Naive thymus-derived CD4-positive, alpha-beta T cell (primary cell): ENCODE measurements around the gene ARAP3. TPM values are rescaled to one million over a fixed set of nuclear protein-coding genes. Genes with fewer than 3 reads are reported as not detected.

ENCODE experiments used
- ATAC-seq: fragments of 150-1000 bp; cut with Tn5 transposase; 2 replicates; pipeline ENCODE4 v1.10.0; 2021; ENCODE audit warnings: mild to moderate bottlenecking, moderate library complexity
- CTCF ChIA-PET: fragments of 350-600 bp; sonication (Branson Sonifier 250); formaldehyde crosslinking; loops from one replicate; lab custom pipeline; 2021; ENCODE audit warnings: antibody characterized with exemption; lab: Charles Lee
- POLR2A ChIA-PET: fragments of 350-600 bp; sonication (Branson Sonifier 250); formaldehyde crosslinking; loops from one replicate; lab custom pipeline; 2021; ENCODE audit warnings: antibody characterized with exemption, inconsistent platforms; lab: Charles Lee
- DNase-seq, 9 donors: peaks; one replicate each; pipeline versions ENCODE4 v3.0.0 to v3.0.0-alpha.2; 2020 to 2022; ENCODE audit warnings: mixed read lengths in 1 of 9
- H3K27ac ChIP-seq: one replicate; pipeline ENCODE4 v1.7.0; 2013; ENCODE audit warnings: mild to moderate bottlenecking, low read depth, low read length, moderate library complexity
- H3K27me3 ChIP-seq, 2 donors: one replicate each; pipeline ENCODE4 v1.7.0; 2013; ENCODE audit warnings: low read length in 2 of 2, mild to moderate bottlenecking in 2 of 2, moderate library complexity in 2 of 2; ENCODE audit not compliant: control insufficient read depth in 2 of 2, insufficient read depth in 2 of 2
- H3K36me3 ChIP-seq, 3 experiments: 1 replicate in 2 of 3; 2 replicates in 1 of 3; pipeline ENCODE4 v1.7.0; 2013; ENCODE audit warnings: low read length in 3 of 3, mild to moderate bottlenecking in 3 of 3, moderate library complexity in 1 of 3; ENCODE audit not compliant: insufficient read depth in 3 of 3, control insufficient read depth in 2 of 3
- H3K4me1 ChIP-seq, 2 donors: one replicate each; pipeline ENCODE4 v1.7.0; 2013; ENCODE audit warnings: low read length in 2 of 2, mild to moderate bottlenecking in 2 of 2, moderate library complexity in 1 of 2; ENCODE audit not compliant: control insufficient read depth in 2 of 2, insufficient read depth in 2 of 2
- H3K4me3 ChIP-seq: 2 replicates; pipeline ENCODE4 v1.7.0; 2013; ENCODE audit warnings: mild to moderate bottlenecking, low read length
- H3K9me3 ChIP-seq, 3 experiments: 1 replicate in 2 of 3; 2 replicates in 1 of 3; pipeline ENCODE4 v1.7.0; 2013; ENCODE audit warnings: low read length in 3 of 3; ENCODE audit not compliant: control insufficient read depth in 2 of 3
- H3K27ac Mint-ChIP-seq, 9 donors: one replicate each; pipeline ENCODE4 v1.8.0; 2020 to 2022; ENCODE audit warnings: mixed read lengths in 9 of 9, mild to moderate bottlenecking in 8 of 9, moderate library complexity in 5 of 9, inconsistent platforms in 2 of 9
- H3K27me3 Mint-ChIP-seq, 5 donors: one replicate each; pipeline ENCODE4 v1.8.0; 2021 to 2022; ENCODE audit warnings: mixed read lengths in 5 of 5, mild to moderate bottlenecking in 1 of 5
- H3K36me3 Mint-ChIP-seq, 5 donors: one replicate each; pipeline ENCODE4 v1.8.0; 2020 to 2022; ENCODE audit warnings: mixed read lengths in 5 of 5, mild to moderate bottlenecking in 3 of 5, inconsistent platforms in 1 of 5
- H3K4me1 Mint-ChIP-seq, 7 donors: one replicate each; pipeline ENCODE4 v1.8.0; 2020 to 2022; ENCODE audit warnings: mixed read lengths in 7 of 7, mild to moderate bottlenecking in 3 of 7, inconsistent platforms in 1 of 7
- H3K4me3 Mint-ChIP-seq, 10 donors: one replicate each; pipeline ENCODE4 v1.8.0; 2020 to 2022; ENCODE audit warnings: mild to moderate bottlenecking in 10 of 10, mixed read lengths in 10 of 10, moderate library complexity in 6 of 10, inconsistent platforms in 2 of 10
- H3K9me3 Mint-ChIP-seq, 11 donors: one replicate each; pipeline ENCODE4 v1.8.0; 2020 to 2022; ENCODE audit warnings: mixed read lengths in 11 of 11, mild to moderate bottlenecking in 4 of 11, inconsistent platforms in 1 of 11, moderate library complexity in 1 of 11
- intact Hi-C, 2 donors: fragments of 100-400 bp; cut with micrococcal nuclease; formaldehyde crosslinking; loops; one replicate each; pipeline ENCODE4 v1.15.1; 2023
- polyA plus RNA-seq, 2 donors: library from polyadenylated mRNA; unstranded; fragments of 300-500 nt; fragmentation: Illumina TruSeq; gene quantifications; one replicate each; pipeline ENCODE4 v1.2.3, GENCODE V29; 2021
- total RNA-seq, 6 experiments: library from RNA in 5 of 6; stranded (reverse) in 5 of 6; gene quantifications; 1 replicate in 5 of 6; 2 replicates in 1 of 6; pipeline ENCODE4 v1.2.3 and lab custom pipeline; 2021 to 2026

ARAP3 gene
- total and polyA plus RNA-seq, 7 experiments from 2014 or later = 1.0 to 15.3 (median 9.8) TPM; not detected in 2

GRCh38 chr5:141635646-141636045 lies 46.4 kb downstream of the ARAP3 start:
- H3K36me3 ChIP-seq = peaks cover 0 to 22% (median 0%) of the 10 kb centered on the region in 3 experiments
- intact Hi-C loops = loop anchor here (1.0 to 10.0 kb wide), 14 partner anchors 16 to 1369 kb away; partner anchors contain the start of genes ANKHD1 (in 2 of the 2), APBB3 (in 1 of the 2), ARHGAP26 (in 1 of the 2) and DELE1 (in 1 of the 2)
- no peak for DNase-seq
- peak overlapping the region; percentile 89 to 98 (median 92) for H3K4me3 Mint-ChIP-seq
- H3K27ac ChIP-seq = peak overlapping the region; percentile 88
- H3K9me3 ChIP-seq = no peaks in the 10 kb centered on the region
- POLR2A ChIA-PET = interaction anchor here (0.8 to 5.0 kb wide), 13 partner anchors 8 to 310 kb away, joined by 3 to 54 read pairs (median 6); partner anchors contain the start of genes DIAPH1 and FCHSD1
- H3K27ac Mint-ChIP-seq = peak overlapping the region in 7 of 9 donors; percentile 72 to 94 (median 85)
- H3K27me3 Mint-ChIP-seq = no peaks in the 10 kb centered on the region
- H3K9me3 Mint-ChIP-seq = no peaks in the 10 kb centered on the region
- H3K4me1 ChIP-seq = peaks cover 23 to 24% of the 10 kb centered on the region in 2 donors
- ATAC-seq = no peak
- H3K36me3 Mint-ChIP-seq = peaks cover 0 to 12% (median 10%) of the 10 kb centered on the region in 5 donors
- no peaks in the 10 kb centered on the region for H3K27me3 ChIP-seq
- H3K4me3 ChIP-seq = peak overlapping the region; percentile 81
- CTCF ChIA-PET = interaction anchor here (0.6 to 5.1 kb wide), 8 partner anchors 16 to 956 kb away, joined by 3 to 33 read pairs (median 4); partner anchors contain the start of gene DIAPH1
- H3K4me1 Mint-ChIP-seq = peaks cover 28 to 57% (median 46%) of the 10 kb centered on the region in 7 donors

DNA sequence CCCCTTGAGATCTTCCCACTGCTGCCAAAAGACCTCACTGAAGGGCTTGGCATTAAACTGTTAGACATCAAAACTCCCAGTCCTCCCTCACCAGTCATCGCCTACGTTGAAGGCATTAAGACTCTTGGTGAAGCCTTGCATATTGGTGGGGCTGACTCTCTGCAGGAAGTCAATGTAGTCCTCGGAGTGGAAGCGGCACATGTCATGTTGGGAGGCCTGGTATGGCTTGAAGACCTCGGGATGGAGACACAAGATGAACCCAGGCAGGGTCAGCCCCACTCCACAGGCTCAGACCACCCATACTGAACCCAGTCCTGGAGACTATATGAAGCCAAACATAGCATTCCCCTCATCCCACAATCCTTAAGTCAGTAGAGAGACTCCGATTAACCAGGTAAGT lies 47.3 kb downstream of the ARAP3 start:
- Histone ChIP-seq H3K36me3 (peaks cover 0 to 24% (median 6%) of the 10 kb centered on the region in 3 experiments), H3K27ac (no peak overlapping the region), H3K4me1 (peaks cover 23 to 24% of the 10 kb centered on the region in 2 donors), H3K4me3 (no peak overlapping the region), H3K9me3 (no peaks in the 10 kb centered on the region), H3K27me3 (no peaks in the 10 kb centered on the region)
- Mint-ChIP-seq H3K9me3 (no peaks in the 10 kb centered on the region), H3K36me3 (peaks cover 0 to 18% (median 14%) of the 10 kb centered on the region in 5 donors), H3K4me3 (peak overlapping the region; percentile 89 to 98 (median 92)), H3K27me3 (no peaks in the 10 kb centered on the region), H3K4me1 (peaks cover 28 to 57% (median 46%) of the 10 kb centered on the region in 7 donors), H3K27ac (peak overlapping the region in 6 of 9 donors; percentile 21 to 93 (median 58))
- ChIA-PET CTCF (interaction anchor here (0.8 to 5.1 kb wide), 4 partner anchors 15 to 326 kb away, joined by 3 to 33 read pairs (median 4); partner anchors contain the start of gene DIAPH1), POLR2A (interaction anchor here (1.3 to 5.0 kb wide), 5 partner anchors 10 to 54 kb away, joined by 3 to 54 read pairs (median 17); partner anchors contain the start of gene DIAPH1)
- intact Hi-C loops = loop anchor here (5.0 to 10.0 kb wide), 5 partner anchors 122 to 1370 kb away; partner anchors contain the start of genes APBB3 (in 1 of the 2), ARHGAP26 (in 1 of the 2), EIF4EBP3 (in 1 of the 2) and SLC35A4 (in 1 of the 2)
- DNase-seq = no peak
- ATAC-seq = no peak

DNA sequence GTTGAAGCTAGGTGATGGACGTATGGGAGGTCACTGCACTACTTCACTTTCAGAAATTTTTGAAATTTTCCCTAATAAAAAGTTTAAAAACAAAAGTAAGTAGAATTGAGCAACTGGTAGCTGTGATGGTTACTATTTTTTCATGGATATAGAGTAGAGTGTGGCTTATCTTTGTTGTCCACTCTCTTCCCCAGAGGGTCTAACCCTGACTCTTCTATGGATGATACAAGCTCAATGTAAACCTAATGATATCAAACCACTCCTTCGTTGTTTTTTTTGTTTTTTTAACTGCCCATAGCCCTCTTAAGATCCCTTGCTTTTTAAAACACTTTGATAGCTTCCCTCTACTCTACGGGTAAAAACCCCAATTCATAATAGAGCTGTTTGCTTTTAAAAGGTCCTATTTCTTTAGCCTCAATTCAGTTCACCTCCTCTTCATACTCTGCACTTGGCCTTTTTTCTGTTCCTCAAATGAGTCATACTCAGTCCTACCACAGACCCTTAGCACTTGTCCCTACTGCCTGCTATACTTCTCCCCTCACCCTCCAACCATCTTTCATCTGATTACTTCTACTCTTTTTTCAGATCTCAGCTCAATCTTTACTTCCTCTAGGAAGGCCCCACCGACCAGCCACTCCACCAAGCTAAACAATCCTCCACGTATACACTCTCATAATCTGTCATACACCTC lies 48.0 kb downstream of the ARAP3 start:
- CTCF ChIA-PET = interaction anchor here (0.7 to 5.1 kb wide), 3 partner anchors 9 to 42 kb away, joined by 3 to 33 read pairs (median 4); partner anchors contain the start of gene DIAPH1
- no peaks in the 10 kb centered on the region for H3K27me3 Mint-ChIP-seq
- no peak overlapping the region for H3K4me3 ChIP-seq
- POLR2A ChIA-PET = interaction anchor here (0.8 to 5.0 kb wide), 6 partner anchors 9 to 53 kb away, joined by 3 to 54 read pairs (median 9); partner anchors contain the start of genes DIAPH1 and FCHSD1
- H3K27ac ChIP-seq = no peak overlapping the region
- peak overlapping the region in 4 of 9 donors; percentile 3 to 26 (median 6) for H3K27ac Mint-ChIP-seq
- peaks cover 3 to 25% (median 18%) of the 10 kb centered on the region in 5 donors for H3K36me3 Mint-ChIP-seq
- H3K9me3 Mint-ChIP-seq = no peaks in the 10 kb centered on the region
- peaks cover 23 to 24% of the 10 kb centered on the region in 2 donors for H3K4me1 ChIP-seq
- no peak for DNase-seq
- H3K36me3 ChIP-seq = peaks cover 6 to 31% (median 10%) of the 10 kb centered on the region in 3 experiments
- H3K4me1 Mint-ChIP-seq = peaks cover 28 to 57% (median 45%) of the 10 kb centered on the region in 7 donors
- no peak for ATAC-seq
- H3K9me3 ChIP-seq = no peaks in the 10 kb centered on the region
- no peaks in the 10 kb centered on the region for H3K27me3 ChIP-seq
- H3K4me3 Mint-ChIP-seq = peak overlapping the region in 9 of 10 donors; percentile 0 to 90 (median 19)
- intact Hi-C loops = loop anchor here in 1 of 2 donors (10.0 kb wide), 1 partner anchor 1371 kb away; no protein-coding TSS in a partner anchor

DNA sequence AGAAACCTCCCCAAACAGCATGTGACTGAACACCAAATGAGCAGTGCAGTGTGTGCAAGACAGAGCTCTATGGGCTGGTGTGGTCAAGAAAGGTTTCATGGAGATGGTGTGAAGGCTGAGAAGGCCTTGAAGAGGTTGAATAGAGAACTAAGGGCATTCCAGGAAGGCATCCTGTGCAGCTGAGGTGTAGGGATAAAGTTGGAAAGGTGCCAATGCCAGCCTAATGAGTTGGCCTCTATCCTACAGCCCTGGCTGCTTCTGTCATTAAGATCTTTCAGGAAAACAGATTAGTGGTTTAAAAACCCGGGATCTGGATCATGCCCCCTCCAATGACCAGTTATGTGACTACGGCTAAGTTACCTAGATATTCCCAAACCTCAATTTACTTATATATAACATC lies 49.4 kb downstream of the ARAP3 start:
- CTCF ChIA-PET = interaction anchor here (1.0 to 4.9 kb wide), 2 partner anchors 13 to 40 kb away, joined by 6 to 20 read pairs; partner anchors contain the start of gene DIAPH1
- intact Hi-C loops = loop anchor here in 1 of 2 donors (10.0 kb wide), 1 partner anchor 1372 kb away; no protein-coding TSS in a partner anchor
- H3K9me3 Mint-ChIP-seq = no peaks in the 10 kb centered on the region

DNA sequence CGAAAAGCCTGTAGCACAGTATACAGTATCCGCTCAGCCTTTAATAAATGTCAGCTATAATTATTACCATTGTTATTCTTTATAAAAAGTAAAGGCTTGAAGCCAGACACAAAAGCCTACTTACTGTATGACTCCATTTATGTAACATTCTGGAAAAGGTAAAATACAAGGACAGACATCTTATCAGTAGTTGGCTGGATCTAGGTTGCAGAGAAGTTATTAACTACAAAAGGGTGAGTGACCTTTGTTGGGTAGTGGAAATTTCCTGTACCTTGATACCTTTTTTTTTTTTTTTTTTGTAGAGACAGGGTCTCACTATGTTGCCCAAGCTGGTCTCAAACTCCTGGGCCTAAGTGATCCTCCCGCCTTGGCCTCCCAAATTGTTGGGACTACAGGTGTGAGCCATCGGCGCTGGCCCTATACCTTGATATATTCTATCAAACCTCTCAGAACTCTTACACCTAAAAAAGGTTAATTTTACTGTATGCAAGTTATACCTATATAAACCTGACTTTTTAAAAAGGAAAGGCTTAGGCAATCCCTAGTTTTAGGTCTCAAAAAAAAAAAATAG lies 51.4 kb downstream of the ARAP3 start:
- H3K4me1 Mint-ChIP-seq = peaks cover 23 to 40% (median 32%) of the 10 kb centered on the region in 7 donors
- H3K36me3 Mint-ChIP-seq = peaks cover 10 to 48% (median 24%) of the 10 kb centered on the region in 5 donors

More for the DNA sequence above, 49.4 kb downstream of the ARAP3 start:
- Histone ChIP-seq H3K27me3 (no peaks in the 10 kb centered on the region), H3K9me3 (no peaks in the 10 kb centered on the region), H3K4me3 (no peak overlapping the region), H3K4me1 (peaks cover 17 to 18% of the 10 kb centered on the region in 2 donors), H3K27ac (no peak overlapping the region), H3K36me3 (peaks cover 11 to 44% (median 17%) of the 10 kb centered on the region in 3 experiments)
- ATAC-seq (no peak), DNase-seq (no peak)
- POLR2A ChIA-PET = interaction anchor here (5.0 kb wide), 1 partner anchor 14 kb away, joined by 54 read pairs; the partner anchor contains the start of gene DIAPH1
- Mint-ChIP-seq H3K36me3 (peaks cover 8 to 37% (median 20%) of the 10 kb centered on the region in 5 donors), H3K27me3 (no peaks in the 10 kb centered on the region), H3K4me1 (peaks cover 28 to 46% (median 37%) of the 10 kb centered on the region in 7 donors), H3K27ac (peak overlapping the region in 2 of 9 donors; percentile 32 to 33), H3K4me3 (no peak overlapping the region)

More for the DNA sequence above, 51.4 kb downstream of the ARAP3 start:
- DNase-seq (no peak), ATAC-seq (no peak)
- Mint-ChIP-seq H3K27ac (peak overlapping the region in 1 of 9 donors; percentile 52), H3K9me3 (no peaks in the 10 kb centered on the region), H3K4me3 (no peak overlapping the region), H3K27me3 (no peaks in the 10 kb centered on the region)
- Histone ChIP-seq H3K9me3 (no peaks in the 10 kb centered on the region), H3K4me1 (peaks cover 10 to 13% of the 10 kb centered on the region in 2 donors), H3K4me3 (no peak overlapping the region), H3K27ac (no peak overlapping the region), H3K27me3 (no peaks in the 10 kb centered on the region), H3K36me3 (peaks cover 14 to 46% (median 20%) of the 10 kb centered on the region in 3 experiments)
- ChIA-PET CTCF (interaction anchor here (1.1 to 4.9 kb wide), 3 partner anchors 11 to 339 kb away, joined by 3 to 20 read pairs (median 3); partner anchors contain the start of genes DIAPH1 and RNF14), POLR2A (interaction anchor here (0.6 to 1.3 kb wide), 3 partner anchors 11 to 13 kb away, joined by 3 to 5 read pairs (median 3); partner anchors contain the start of gene DIAPH1)
- intact Hi-C loops = loop anchor here in 1 of 2 donors (10.0 kb wide), 1 partner anchor 1374 kb away; no protein-coding TSS in a partner anchor
